Stimulated activated CD4-positive, alpha-beta T cell treated with anti-CD3 and anti-CD28 coated beads, TNF-alpha, amount 100 ng/mL, for 24 hours (primary cell): Measurements from ENCODE around the gene CCBE1.

Experiments
- DNase-seq, 3 experiments: peaks; one replicate each; pipeline ENCODE4 v3.0.0-alpha.2; 2020; ENCODE audit warnings: low read depth in 3 of 3

CCBE1 gene

GRCh38 chr18:59492756-59493421, 204.3 kb downstream of the CCBE1 start:
- no peak for DNase-seq

GRCh38 chr18:59488899-59489298, 208.3 kb downstream of the CCBE1 start:
- no peak for DNase-seq

DNA sequence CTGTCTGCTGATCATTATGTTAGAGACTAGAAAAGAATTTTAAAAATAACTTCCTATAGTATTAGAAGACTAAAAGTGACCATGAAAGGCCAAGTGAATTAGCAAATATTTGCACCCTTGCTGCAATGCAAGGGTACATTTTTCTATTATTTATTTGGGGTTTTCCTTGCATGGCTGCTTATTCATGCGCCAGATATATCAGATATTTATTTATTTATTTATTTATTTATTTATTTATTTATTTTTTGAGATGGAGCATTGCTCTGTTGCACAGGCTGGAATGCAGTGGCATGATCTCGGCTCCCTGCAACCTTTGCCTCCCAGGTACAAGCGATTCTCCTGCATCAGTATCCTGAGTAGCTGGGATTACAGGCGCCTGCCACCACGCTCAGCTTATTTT, 211.8 kb downstream of the CCBE1 start:
- DNase-seq = no peak

DNA sequence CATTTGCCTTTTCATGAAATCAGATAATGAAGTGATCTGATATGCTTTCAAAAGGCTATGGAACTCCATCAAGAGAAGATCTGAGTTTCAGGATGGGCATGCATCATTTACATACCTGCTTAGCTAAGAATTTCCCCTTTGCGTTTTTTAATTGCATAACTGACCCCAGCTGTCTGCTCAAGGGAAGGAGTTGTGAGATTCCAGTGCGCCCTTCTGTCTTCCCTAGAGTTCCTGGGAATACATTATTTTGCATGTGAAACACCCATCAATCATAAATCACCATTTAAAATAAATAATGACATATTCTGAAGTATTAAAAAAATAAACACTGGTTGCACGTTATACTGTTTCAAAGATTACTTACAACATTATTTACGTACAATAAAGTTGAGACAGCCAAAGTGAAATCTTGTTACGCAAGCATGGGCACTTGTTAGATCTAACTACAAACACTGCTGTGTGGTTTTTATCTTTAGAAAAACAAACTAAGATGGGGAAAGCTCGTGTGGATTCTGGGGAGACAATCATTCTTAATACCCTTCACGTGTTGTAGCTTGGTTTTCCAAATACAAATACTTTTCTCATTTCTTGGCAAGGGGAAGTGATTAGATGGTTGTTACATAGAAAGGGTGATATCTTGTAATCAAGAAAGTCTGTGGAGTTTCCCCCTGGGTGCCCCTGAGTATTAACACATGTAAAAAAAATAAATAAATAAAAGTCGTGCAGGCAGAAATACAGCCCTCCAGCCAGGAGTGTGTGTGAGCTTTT, 212.5 kb downstream of the CCBE1 start:
- DNase-seq = no peak

DNA sequence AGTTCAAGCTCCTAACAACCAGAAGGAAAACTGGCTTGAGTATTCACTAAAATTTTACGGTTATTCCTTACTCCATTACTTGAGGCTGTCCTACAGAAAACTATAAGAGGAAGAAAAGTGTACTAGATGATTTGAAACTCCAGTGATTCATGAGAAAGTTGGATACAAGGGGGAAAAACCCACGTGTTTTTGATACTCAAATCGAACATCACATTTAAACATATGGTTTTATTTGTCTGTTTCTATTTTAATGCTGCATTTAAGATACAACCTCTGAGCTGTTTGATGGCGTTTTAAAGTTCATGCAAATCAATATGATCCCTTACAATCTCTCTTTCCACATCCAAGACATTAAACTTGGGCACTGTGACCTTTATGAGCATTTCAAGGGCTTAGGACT, 213.1 kb downstream of the CCBE1 start:
- DNase-seq = no peak

DNA sequence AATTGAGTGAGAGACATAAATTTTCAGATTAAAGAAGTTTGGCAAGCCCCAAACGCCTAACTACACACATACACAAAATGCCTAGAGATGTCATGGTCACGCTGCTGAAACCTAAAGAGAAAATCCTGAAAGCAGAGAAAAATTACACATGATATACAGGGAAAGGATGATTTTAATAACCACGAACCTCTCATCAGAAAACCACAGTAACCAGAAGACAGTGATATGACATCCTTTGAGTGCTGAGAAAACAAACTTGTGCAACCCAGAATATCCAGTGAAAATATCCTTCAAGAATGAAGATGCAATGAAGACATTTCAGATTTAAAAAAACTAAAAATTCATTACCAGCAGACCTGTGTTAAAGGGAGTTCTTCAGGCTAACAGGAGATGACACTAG, 215.8 kb downstream of the CCBE1 start:
- DNase-seq = no peak

DNA sequence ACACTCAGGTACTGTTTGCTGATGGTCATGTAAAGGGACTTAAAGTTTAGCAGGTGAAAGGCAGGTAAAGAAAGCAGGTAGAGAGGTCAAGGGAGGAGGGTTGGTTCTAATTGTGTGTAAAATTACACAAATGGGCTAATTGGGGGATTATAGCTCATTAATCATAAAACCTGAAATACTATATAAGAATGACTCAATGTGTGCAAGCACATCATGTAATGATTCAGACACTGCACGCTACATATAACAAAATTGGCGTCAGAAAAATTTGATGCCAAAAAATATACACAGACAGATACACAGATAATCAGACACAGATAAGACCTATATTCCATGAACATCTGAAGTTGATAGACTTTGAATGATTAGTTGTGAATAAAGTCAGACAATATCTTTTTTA, 217.4 kb downstream of the CCBE1 start:
- no peak for DNase-seq

- DNase-seq = no peak
Observed at GRCh38 chr18:59478591-59478990, 218.6 kb downstream of the CCBE1 start.

GRCh38 chr18:59477849-59478248, 219.4 kb downstream of the CCBE1 start:
- DNase-seq = no peak

GRCh38 chr18:59470561-59471121, 226.6 kb downstream of the CCBE1 start:
- DNase-seq = no peak

DNA sequence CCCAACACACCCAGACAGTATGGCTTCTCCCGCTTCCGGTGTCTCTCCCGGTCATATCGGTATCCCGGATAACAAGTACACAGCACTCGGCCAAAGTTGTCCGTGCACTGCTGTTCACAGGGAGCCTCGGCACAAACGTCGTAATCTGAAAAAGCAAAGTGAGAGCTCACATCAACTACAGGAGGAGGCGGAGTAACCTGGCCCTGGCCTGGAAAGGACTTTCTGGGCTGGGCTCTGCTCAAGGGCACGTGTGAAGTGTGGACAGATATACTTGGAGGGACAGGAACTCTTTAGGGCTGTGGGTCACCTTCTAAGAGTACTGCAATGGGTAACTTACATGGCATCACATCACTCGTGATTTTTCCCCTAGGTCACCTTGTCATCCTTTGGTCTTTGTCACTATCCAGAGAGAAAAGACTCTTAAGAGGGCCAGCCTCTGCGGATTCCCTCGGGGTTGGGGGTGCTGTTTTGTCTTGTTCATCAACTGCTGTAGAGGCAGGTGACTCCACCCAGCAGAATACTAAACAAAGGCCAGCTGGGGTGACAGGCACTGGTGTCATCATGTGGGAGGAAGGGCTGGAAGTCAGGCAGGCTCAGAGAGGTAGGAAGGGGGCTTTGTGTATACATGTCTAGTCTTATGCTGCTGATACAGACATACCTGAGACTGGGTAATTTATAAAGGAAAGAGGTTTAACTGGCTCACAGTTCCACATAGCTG, 227.6 kb downstream of the CCBE1 start:
- no peak for DNase-seq

DNA sequence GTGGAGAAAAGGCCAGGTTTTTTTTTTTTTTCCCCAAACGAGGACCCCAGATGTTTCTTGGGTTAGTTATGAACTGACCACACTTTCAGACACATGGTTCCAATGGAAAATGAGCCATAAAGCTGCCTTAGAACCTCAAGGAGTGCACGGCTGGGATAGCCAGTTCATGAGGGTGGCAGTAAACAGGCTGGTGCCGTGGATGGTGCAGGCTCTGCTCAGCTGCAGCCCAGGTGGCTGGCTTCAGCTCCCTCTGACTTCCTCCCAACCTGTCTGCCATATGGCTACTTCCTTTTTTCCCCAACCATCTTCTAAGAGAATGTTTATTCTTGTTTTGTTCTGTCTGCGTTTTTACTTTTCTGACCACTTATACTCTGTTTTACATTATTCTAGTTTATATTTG, 228.4 kb downstream of the CCBE1 start:
- DNase-seq = no peak

DNA sequence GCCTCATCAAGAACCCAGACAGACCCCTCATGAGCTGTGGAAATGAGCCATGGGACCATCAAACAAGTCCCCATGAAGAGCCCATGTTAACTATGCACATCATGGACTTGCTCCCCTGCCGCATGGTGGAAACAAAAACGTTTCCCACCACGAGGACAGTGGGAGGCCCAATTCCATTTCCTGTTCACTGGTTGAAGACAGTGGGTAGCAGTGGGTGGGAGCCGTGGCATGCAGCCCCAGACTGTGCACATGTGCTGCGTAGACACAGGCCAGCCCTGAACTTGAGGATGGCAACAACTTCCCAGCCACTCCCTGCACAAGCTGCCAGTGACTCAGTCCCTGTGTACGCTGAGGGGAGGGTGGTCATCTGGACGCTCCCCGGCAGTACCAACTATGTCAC, 229.7 kb downstream of the CCBE1 start:
- DNase-seq = no peak

- DNase-seq = no peak
Observed at GRCh38 chr18:59466980-59467379, 230.2 kb downstream of the CCBE1 start.

- no peak for DNase-seq
Observed at GRCh38 chr18:59464486-59464885, 232.7 kb downstream of the CCBE1 start.

DNA sequence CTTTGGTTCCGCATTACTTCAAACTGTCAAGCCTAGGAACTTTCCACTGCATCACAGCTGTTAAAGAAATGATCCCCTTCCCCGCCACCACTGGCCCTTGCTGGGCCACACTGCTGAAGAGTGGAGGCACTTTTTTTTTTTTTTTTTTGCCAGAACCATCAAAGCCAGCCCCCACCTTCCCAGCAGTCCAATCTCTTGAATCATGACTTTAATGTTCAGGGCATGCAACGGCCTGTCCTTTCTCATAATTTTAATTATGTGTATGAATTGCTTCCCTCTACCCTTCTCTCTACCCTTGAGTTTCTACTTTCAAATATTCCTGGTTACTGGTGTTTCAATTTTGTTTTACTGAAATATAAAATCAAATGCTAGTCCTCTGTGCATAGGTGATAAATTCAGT, 236.1 kb downstream of the CCBE1 start:
- DNase-seq = no peak

DNA sequence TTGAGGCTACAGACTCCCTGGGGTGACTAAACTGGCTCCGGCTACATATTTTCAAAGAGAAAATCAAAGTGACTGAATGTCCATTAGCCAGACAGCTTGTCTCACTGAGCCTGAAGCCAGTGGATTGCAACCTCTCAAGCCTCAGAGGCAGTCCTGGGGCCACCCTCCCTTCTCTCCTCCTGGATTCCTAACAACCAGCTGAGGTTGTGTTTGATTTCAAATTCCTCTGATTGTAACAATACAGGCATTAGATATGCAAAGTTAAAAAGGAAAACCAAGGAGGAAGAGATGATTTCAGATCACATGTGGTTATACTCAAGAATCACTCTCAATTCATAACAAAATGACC, 237.2 kb downstream of the CCBE1 start:
- DNase-seq = no peak

- DNase-seq = no peak
Observed at GRCh38 chr18:59459369-59460071, 237.7 kb downstream of the CCBE1 start.

GRCh38 chr18:59458575-59458974, 238.6 kb downstream of the CCBE1 start:
- DNase-seq = no peak

- no peak for DNase-seq
Observed at GRCh38 chr18:59456657-59457056, 240.6 kb downstream of the CCBE1 start.

- DNase-seq = no peak
Observed at GRCh38 chr18:59455728-59456276, 241.4 kb downstream of the CCBE1 start.
